GM12874 (cell line): ENCODE results near the gene SDCCAG8.

Experiments used
- CTCF ChIP-seq: IDR thresholded peaks from 2 replicates; pipeline ENCODE4 v1.5.1; 2011; ENCODE audit warnings: low read depth, mild to moderate bottlenecking, control low read depth, low read length, moderate library complexity; ENCODE audit not compliant: insufficient read depth

The SDCCAG8 gene

GRCh38 chr1:243465081-243465480 lies 209.2 kb downstream of the SDCCAG8 start:
- no peak for TF ChIP-seq CTCF

GRCh38 chr1:243465738-243466137 lies 209.9 kb downstream of the SDCCAG8 start:
- no peak for TF ChIP-seq CTCF

- no peak for TF ChIP-seq CTCF
Measured at GRCh38 chr1:243469497-243469896, 213.7 kb downstream of the SDCCAG8 start.

- TF ChIP-seq CTCF: no peak
Measured at GRCh38 chr1:243470502-243470901, 214.7 kb downstream of the SDCCAG8 start.

GRCh38 chr1:243471026-243471685 lies 215.3 kb downstream of the SDCCAG8 start:
- no peak for TF ChIP-seq CTCF

GRCh38 chr1:243471754-243472745 lies 216.2 kb downstream of the SDCCAG8 start:
- TF ChIP-seq CTCF: no peak
